HepG2 (cell line): ENCODE results near the gene SMAD3. TPM values are rescaled to one million over a fixed set of nuclear protein-coding genes. Genes with fewer than 3 reads are reported as not detected.
A peak's percentile ranks its signal among the peaks of the same experiment; 100 is the strongest.

Experiments used
- ATF7 ChIP-seq, 2 experiments: fragments of 450-650 bp in 1 of 2; sonication (generic) in 1 of 2; formaldehyde crosslinking in 1 of 2; IDR thresholded peaks; 2 replicates each; pipeline versions ENCODE4 v1.4.0 to v1.6.1; 2016 to 2020; ENCODE audit warnings: antibody characterized with exemption in 1 of 2, mild to moderate bottlenecking in 1 of 2, missing genetic modification reagents in 1 of 2
- CEBPG ChIP-seq: IDR thresholded peaks from 2 replicates; pipeline ENCODE4 v1.6.1; 2016
- DMAP1 ChIP-seq: IDR thresholded peaks from 2 replicates; pipeline ENCODE4 v1.6.1; 2016
- ELF3 ChIP-seq: IDR thresholded peaks from 2 replicates; pipeline ENCODE4 v1.6.1; 2016; ENCODE audit warnings: missing genetic modification reagents, missing compliant biosample characterization
- KLF12 ChIP-seq: sonication (generic); formaldehyde crosslinking; IDR thresholded peaks from 2 replicates; pipeline ENCODE4 v1.4.0; 2020; ENCODE audit warnings: missing genetic modification reagents, borderline replicate concordance
- MLX ChIP-seq: IDR thresholded peaks from 2 replicates; pipeline ENCODE4 v1.6.1; 2016
- NFKB2 ChIP-seq: sonication (generic); formaldehyde crosslinking; IDR thresholded peaks from 2 replicates; pipeline ENCODE4 v1.4.0; 2020; ENCODE audit warnings: missing genetic modification reagents, borderline replicate concordance
- PITX1 ChIP-seq: sonication (generic); formaldehyde crosslinking; IDR thresholded peaks from 2 replicates; pipeline ENCODE4 v1.5.1; 2020; ENCODE audit warnings: mild to moderate bottlenecking, missing genetic modification reagents
- RFX3 ChIP-seq: IDR thresholded peaks from 2 replicates; pipeline ENCODE4 v1.6.1; 2016; ENCODE audit warnings: missing biosample characterization, missing genetic modification reagents
- RXRA ChIP-seq: sonication (generic); formaldehyde crosslinking; IDR thresholded peaks from 2 replicates; pipeline ENCODE4 v1.5.1; 2020; ENCODE audit warnings: missing genetic modification reagents
- TRAFD1 ChIP-seq: sonication (generic); formaldehyde crosslinking; IDR thresholded peaks from 2 replicates; pipeline ENCODE4 v1.5.1; 2020; ENCODE audit warnings: missing genetic modification reagents, mild to moderate bottlenecking, borderline replicate concordance
- ZBTB21 ChIP-seq: sonication (generic); formaldehyde crosslinking; IDR thresholded peaks from 2 replicates; pipeline ENCODE4 v1.4.0; 2020; ENCODE audit warnings: missing genetic modification reagents
- ZNF362 ChIP-seq: sonication (generic); formaldehyde crosslinking; IDR thresholded peaks from 2 replicates; pipeline ENCODE4 v1.4.0; 2020; ENCODE audit warnings: missing genetic modification reagents, mild to moderate bottlenecking, borderline replicate concordance
- ZNF564 ChIP-seq: sonication (generic); formaldehyde crosslinking; IDR thresholded peaks from 2 replicates; pipeline ENCODE4 v1.8.1; 2023; ENCODE audit warnings: mild to moderate bottlenecking, missing genetic modification reagents
- ZNF660 ChIP-seq: sonication (generic); formaldehyde crosslinking; IDR thresholded peaks from 2 replicates; pipeline ENCODE4 v1.5.1; 2020; ENCODE audit warnings: mild to moderate bottlenecking, low read depth, missing genetic modification reagents, borderline replicate concordance
- ZNF790 ChIP-seq: sonication (generic); formaldehyde crosslinking; IDR thresholded peaks from 2 replicates; pipeline ENCODE4 v1.8.0; 2022; ENCODE audit warnings: missing genetic modification reagents, mild to moderate bottlenecking, borderline replicate concordance
- ZNF816 ChIP-seq: sonication (generic); formaldehyde crosslinking; IDR thresholded peaks from 2 replicates; pipeline ENCODE4 v1.8.0; 2022; ENCODE audit warnings: missing genetic modification reagents, mild to moderate bottlenecking, borderline replicate concordance
- ZSCAN29 ChIP-seq: sonication (generic); formaldehyde crosslinking; conservative IDR thresholded peaks from 2 replicates; pipeline ENCODE4 v1.4.0; 2020; ENCODE audit warnings: mild to moderate bottlenecking, missing genetic modification reagents
- polyA plus RNA-seq, 8 experiments: library from polyadenylated mRNA; depleted of rRNA in 3 of 8; stranded (reverse) in 7 of 8; unstranded in 1 of 8; fragments of >200 nt; fragmentation: Illumina TruSeq in 4 of 8; extraction: Trizol in 4 of 8; gene quantifications; 2 replicates each; pipeline versions ENCODE4 v1.2.1 to v1.2.3, GENCODE V29; 2011 to 2016; ENCODE audit warnings: low read depth in 4 of 8, missing spikeins in 1 of 8, mixed read lengths in 1 of 8; ENCODE audit not compliant: insufficient read depth in 1 of 8
- total RNA-seq, 5 experiments: library from RNA; depleted of rRNA; stranded (reverse); fragments of >200 nt; fragmentation: Illumina TruSeq; extraction: Trizol; gene quantifications; 2 replicates each; pipeline ENCODE4 v1.2.3, GENCODE V29; 2016; ENCODE audit warnings: low read depth in 1 of 5
- TF ChIP-seq, protein P1 (sequence below): sonication (generic); formaldehyde crosslinking; IDR thresholded peaks from 2 replicates; pipeline ENCODE4 v1.4.0; 2020; ENCODE audit warnings: mild to moderate bottlenecking, missing genetic modification reagents
- TF ChIP-seq, protein P2 (sequence below): sonication (generic); formaldehyde crosslinking; IDR thresholded peaks from 2 replicates; pipeline ENCODE4 v1.4.0; 2020; ENCODE audit warnings: mild to moderate bottlenecking, missing genetic modification reagents

The SMAD3 gene
- total and polyA plus RNA-seq, 2 of the 13 experiments (the other 11 are each of a cell fraction or from before 2014, with no cell fraction given): 8.6 to 56.3 TPM

DNA sequence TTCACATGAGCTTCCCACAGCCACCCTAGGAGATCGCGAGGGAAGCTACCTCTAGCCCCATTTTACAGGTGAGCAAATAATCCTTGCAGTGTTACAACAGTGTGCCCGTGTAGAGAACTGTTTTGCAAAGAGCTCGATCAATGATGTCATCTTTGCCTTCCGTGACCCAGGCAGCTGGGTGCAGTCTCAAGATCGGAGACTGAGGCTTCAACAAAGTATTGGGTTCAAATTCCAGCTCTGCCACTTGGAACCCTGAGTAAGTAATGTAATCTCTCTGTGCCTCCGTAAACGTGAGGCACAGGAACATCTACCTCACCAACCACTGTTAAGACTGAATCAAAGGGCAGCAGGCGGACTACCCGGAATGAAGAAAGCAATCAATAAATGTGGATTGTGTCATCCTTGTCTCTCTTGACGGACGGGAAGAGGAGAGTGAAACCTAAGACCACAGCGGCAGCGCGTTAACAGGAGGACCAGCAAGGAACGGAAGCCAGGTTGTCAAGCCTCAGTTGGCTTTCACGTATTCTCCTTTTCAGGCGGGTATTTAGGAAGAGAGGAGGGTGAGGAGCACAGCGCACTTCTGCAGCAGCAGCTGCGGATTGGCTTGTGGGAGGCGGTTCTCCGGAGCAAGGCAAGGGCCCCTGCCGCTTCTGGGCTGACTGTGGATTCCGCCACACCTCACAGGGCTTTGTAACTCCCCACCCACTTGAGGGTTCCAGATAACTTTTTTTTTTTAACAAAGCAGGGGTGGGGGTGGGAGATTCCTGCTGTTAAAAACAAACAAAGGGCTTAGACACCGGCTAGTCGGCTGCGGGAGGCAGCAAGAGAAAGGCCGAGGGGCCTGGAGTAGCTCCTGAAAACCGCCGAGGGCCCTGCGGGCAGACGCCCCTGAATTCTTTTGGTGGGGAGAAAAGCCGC is 1.5 kb upstream of the SMAD3 start (continued):
- TF ChIP-seq, protein P1, sequence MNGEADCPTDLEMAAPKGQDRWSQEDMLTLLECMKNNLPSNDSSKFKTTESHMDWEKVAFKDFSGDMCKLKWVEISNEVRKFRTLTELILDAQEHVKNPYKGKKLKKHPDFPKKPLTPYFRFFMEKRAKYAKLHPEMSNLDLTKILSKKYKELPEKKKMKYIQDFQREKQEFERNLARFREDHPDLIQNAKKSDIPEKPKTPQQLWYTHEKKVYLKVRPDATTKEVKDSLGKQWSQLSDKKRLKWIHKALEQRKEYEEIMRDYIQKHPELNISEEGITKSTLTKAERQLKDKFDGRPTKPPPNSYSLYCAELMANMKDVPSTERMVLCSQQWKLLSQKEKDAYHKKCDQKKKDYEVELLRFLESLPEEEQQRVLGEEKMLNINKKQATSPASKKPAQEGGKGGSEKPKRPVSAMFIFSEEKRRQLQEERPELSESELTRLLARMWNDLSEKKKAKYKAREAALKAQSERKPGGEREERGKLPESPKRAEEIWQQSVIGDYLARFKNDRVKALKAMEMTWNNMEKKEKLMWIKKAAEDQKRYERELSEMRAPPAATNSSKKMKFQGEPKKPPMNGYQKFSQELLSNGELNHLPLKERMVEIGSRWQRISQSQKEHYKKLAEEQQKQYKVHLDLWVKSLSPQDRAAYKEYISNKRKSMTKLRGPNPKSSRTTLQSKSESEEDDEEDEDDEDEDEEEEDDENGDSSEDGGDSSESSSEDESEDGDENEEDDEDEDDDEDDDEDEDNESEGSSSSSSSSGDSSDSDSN (CRISPR knock-in tag): peak; percentile 77
- TF ChIP-seq ATF7 (IDR thresholded peaks at IDR 0.05) (peak; percentile 91), ATF7 (CRISPR knock-in tag; IDR thresholded peaks at IDR 0.05) (peak; percentile 76; the same call in 1 of the 2 replicates), DMAP1 (CRISPR knock-in tag) (peak; percentile 44), ZSCAN29 (CRISPR knock-in tag) (peak; percentile 95), ELF3 (CRISPR knock-in tag) (peak; percentile 61), ZNF816 (CRISPR knock-in tag) (no peak), KLF12 (CRISPR knock-in tag) (0 out of 2 replicates have a peak, but pooled peaks have one; percentile 47), ZBTB21 (CRISPR knock-in tag) (peak; percentile 91), RFX3 (CRISPR knock-in tag) (no peak), RXRA (CRISPR knock-in tag) (peak; percentile 73; the same call in 1 of the 2 replicates), MLX (CRISPR knock-in tag) (peak; percentile 44; the same call in 1 of the 2 replicates), ZNF362 (CRISPR knock-in tag) (peak; percentile 97), NFKB2 (CRISPR knock-in tag) (peak; percentile 60; the same call in 1 of the 2 replicates), ZNF790 (CRISPR knock-in tag) (0 out of 2 replicates have a peak, but pooled peaks have one; percentile 30), ZNF660 (CRISPR knock-in tag) (0 out of 2 replicates have a peak, but pooled peaks have one; percentile 74), ZNF564 (CRISPR knock-in tag) (0 out of 2 replicates have a peak, but pooled peaks have one; percentile 30), PITX1 (CRISPR knock-in tag) (peak; percentile 74; the same call in 1 of the 2 replicates), TRAFD1 (0 out of 2 replicates have a peak, but pooled peaks have one; percentile 22), CEBPG (CRISPR knock-in tag) (peak; percentile 82)
- TF ChIP-seq, protein P2, sequence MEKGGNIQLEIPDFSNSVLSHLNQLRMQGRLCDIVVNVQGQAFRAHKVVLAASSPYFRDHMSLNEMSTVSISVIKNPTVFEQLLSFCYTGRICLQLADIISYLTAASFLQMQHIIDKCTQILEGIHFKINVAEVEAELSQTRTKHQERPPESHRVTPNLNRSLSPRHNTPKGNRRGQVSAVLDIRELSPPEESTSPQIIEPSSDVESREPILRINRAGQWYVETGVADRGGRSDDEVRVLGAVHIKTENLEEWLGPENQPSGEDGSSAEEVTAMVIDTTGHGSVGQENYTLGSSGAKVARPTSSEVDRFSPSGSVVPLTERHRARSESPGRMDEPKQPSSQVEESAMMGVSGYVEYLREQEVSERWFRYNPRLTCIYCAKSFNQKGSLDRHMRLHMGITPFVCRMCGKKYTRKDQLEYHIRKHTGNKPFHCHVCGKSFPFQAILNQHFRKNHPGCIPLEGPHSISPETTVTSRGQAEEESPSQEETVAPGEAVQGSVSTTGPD (CRISPR knock-in tag): peak; percentile 42; the same call in 1 of the 2 replicates
